NCI-H2196 (cell line): ENCODE data around the gene UBE2F.
"Not testable (repeated sequence)": the region's sequence is repeated elsewhere in the genome, so short reads cannot be mapped to it uniquely, and the experiment has no call there.

ENCODE experiments used
- DNase-seq: peaks from one replicate; lab custom pipeline; 2025; ENCODE audit not compliant: unreplicated experiment; lab: John Stamatoyannopoulos, UW

UBE2F gene

GRCh38 chr2:237943395-237944094 lies 23.3 kb upstream of the UBE2F start:
- DNase-seq, result no peak

GRCh38 chr2:237944302-237944701 lies 22.5 kb upstream of the UBE2F start:
- no peak for DNase-seq

DNA sequence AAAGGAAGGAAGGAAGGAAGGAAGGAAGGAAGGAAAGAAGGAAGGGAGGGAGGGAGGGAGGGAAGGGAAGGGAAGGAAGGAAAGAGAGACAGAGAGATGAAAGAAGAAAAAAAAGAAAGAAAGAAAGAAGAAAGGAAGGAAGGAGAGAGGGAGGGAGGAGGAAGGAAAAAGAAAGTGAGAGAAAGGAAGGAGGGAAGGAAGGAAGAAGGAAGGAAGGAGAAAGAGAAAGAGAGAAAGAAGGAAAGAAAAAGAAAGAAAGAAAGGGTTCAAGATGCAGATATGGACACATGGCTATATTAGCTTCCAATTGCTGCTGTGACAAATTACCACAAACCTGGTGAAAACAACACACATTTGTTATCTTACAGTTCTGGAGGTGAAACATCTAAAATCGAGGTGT lies 20.4 kb upstream of the UBE2F start:
- DNase-seq, result no peak

DNA sequence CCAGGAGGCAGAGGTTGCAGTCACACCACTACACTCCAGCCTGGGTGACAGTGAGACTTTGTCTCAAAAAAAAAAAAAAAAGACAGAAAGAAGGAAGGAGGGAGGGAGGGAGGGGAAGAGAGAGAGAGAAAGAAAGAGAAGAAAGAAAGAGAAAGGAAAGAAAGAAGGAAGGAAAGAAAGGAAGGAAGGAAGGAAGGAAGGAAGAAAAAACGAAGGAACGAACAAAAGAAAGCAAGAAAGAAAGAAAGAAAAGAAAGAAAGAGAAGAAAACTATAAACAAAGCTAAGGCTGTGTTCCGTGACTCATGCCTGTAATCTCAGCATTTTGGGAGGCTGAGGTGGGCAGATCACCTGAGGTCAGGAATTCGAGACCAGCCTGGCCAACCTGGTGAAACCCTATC lies 15.5 kb upstream of the UBE2F start:
- DNase-seq, result not testable (repeated sequence)

DNA sequence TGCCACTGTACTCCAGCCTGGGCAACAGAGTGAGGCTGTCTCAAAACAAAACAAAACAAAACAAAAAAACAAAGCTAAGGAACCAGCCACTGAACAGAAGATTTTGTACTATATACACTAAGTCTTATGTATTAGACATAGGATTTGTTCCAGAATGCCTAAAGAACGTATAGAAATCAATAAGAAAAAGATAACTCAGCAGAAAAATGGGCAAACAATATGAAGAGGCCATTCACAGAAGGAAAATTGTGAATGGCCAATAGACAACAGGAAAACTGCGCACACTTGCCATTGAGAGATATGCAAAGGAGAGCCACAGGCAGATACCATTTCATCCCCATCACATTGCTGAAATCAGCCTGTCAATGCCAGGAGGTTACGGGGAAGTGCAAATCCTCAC lies 14.9 kb upstream of the UBE2F start:
- no peak for DNase-seq

- DNase-seq, result no peak
Observed at GRCh38 chr2:237952851-237953250, 14.0 kb upstream of the UBE2F start.

DNA sequence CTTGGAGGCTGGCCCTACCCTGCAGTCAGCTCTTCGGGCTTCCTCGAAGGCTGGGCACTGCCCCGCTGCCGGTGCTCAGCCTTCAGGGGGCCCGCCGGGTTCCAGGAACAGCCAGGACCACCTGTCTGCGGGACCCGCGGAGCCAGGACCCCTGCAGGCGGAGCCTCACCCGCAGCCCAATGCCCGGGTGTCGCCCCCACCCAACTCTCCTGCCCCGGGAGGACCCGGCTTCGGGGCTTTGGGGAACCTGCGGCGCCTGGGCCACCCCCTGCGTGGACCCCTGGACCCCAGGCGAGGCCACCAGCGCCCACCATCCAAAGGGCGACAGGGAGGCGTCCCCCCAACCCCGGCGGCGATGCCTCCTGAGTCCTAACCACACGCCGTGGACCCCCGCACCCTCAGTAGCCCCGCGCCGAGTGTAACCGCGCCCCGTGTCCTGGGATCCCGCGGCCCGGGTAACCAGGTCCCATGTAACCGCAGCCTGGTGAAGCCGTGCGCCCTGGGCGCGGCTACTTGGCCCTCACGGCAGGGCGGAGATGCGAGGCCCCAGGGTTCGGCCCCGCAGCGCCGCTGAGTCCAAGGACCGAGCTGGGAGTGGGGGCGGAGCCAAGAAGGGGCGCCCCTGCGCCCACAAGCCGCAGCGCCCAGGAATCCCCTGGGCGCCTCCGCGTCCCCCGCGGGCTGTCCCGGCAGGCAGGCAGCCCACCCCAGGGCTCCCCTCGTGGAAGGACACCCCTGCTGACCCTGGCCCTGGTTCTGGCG lies 11.0 kb upstream of the UBE2F start:
- no peak for DNase-seq

GRCh38 chr2:237956402-237956736 lies 10.4 kb upstream of the UBE2F start:
- DNase-seq, result no peak

DNA sequence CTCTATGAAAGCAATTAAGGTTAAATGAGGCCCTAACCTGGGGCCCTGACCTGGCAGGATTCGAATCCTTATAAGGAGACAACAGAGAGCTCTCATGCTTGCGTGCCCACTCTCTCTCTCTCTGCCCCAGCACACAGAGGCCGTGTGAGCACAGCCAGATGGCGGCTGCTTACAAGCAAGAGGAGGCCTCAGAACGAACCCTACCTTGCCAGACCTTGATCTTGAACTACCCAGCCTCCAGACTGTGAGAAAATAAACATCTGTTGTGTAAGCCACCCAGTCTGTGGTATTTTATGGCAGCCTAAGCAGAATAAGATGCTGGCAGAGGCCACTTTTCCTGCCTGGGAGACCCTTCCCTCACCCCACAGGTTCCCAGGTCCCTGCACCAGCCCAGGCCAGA lies 5.2 kb upstream of the UBE2F start:
- no peak for DNase-seq

GRCh38 chr2:237962432-237963084 lies 4.3 kb upstream of the UBE2F start:
- DNase-seq, result no peak

GRCh38 chr2:237963490-237963991 lies 3.3 kb upstream of the UBE2F start:
- DNase-seq, result not testable (repeated sequence)

DNA sequence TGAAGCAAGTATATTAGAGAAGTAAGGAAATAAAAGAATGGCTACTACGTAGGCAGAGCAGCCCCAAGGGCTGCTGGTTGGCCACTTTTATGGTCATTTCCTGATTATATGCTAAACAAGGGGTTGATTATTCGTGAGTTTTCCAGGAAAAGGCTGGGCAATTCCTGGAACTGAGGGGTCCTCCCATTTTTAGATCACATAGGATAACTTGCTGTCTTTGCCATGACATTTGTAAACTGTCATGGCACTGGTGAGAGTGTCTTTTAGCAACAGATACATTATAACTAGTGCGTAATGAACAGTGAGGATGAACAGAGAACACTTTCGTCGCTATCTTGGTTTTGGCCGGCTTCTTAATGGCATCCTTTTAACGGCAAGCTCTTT lies 2.6 kb upstream of the UBE2F start:
- no peak for DNase-seq

DNA sequence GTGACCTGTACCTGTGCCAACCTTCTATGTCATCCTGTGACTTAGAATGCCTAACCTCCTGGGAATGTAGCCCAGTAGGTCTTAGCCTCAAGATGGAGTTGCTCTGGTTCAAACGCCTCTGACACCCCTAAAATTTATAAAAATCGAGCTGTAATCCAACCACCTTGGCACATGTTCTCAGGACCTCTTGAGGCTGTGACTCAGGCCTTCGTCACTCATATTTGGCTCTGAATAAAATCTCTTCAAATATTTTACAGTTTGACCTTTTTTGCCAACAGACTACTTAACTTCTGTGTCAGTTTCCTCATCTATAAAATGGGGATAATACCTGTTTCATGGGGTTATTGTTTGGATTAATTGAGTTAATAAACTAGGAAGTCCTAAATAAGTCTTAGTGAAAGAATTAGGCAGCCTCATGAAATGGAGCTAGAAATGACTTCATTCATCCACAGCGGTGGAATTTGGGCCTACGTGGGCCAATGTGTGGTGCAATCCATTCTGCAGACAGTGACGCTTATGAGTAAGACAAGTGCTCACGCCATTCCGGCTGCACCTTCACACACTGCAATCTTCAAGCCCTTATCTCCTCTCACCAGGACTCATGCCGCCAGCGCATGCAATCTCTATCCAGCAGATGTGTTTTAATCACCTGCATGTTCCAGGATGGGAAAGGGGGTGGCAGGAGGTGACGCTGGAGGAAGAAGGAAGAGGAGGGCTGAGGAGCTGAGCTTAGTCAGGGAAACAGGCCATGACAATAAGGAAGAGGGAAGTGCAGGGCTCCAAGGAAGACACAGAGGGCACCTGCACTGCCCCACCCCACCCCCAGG lies 2.0 kb upstream of the UBE2F start:
- no peak for DNase-seq

- not testable (repeated sequence) for DNase-seq
Observed at GRCh38 chr2:237965844-237966243, 970 bp upstream of the UBE2F start.

DNA sequence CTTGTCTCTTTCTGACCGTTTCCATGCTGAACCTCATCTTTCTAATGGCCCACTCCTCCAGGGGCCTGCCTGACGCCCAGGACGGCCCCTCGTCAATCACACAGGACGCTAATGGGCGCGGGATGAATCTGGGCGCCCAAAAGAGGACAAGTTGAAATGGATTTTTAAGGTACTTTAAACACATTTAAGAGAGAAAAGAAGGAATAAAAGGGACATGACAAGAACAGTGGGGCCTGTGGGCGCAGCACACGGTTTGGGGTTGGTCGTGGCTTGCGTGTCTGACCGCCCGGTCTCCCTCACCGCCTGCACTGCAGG lies 607 bp upstream of the UBE2F start:
- DNase-seq, result no peak

- no peak for DNase-seq
Observed at GRCh38 chr2:237967463-237967951, 693 bp downstream of the UBE2F start.

DNA sequence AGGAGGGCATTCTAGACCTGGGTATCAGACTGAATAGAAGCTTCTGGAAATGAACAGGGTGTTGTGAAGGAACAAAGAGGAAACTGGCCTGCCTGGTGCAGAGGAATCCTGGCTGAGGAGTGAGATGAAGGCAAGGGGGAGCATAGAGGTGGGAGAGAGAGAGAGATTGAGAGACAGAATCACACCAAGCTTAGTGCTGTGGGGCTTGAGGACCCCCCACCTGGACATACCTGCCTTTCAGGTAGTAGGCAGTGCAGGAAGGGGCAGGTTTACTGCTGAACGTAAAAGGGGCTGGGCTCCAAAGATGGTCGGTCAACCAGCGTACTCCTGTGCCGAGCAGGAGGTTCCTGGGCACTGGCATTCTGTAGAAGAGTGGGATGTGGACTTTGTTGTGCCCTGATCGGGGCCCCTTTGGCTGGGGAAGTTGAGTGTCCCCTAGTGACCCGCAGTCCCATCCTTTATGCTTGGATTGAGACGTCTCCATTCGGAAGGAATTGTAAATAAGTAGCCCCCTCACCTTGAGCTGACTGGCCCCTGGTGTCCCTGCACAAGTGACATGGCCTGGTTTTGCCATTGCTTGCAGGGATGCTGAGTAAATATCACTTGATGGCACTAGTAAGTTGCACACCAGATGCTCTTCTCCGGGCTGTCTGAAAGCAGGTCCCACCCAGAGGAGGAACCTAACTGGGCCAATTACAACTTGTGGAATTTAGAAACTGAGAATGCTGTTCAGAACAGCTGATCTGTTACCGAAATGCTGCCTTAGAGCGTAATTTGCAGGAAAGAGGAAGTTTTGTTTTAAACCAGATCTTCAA lies 1.4 kb downstream of the UBE2F start:
- peak; percentile 15 for DNase-seq

DNA sequence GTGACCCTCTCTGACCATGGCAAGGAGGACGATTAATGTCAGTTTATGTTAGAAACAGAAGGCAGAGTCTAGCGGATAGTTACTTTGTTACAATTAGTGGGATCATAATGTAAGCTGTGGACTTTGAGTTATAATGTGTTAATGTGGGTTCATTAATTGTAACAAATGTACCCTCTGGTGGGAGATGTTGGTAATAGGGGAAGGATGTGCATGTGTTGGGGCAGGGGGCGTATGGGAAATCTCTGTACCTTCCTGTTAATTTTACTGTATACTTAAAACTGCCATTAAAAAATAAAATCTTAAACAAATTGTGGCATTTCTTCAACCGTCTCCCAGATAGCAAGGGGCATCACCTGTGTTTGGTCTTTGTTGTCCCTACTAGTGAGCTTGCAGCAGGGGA lies 4.8 kb downstream of the UBE2F start:
- DNase-seq, result no peak

DNA sequence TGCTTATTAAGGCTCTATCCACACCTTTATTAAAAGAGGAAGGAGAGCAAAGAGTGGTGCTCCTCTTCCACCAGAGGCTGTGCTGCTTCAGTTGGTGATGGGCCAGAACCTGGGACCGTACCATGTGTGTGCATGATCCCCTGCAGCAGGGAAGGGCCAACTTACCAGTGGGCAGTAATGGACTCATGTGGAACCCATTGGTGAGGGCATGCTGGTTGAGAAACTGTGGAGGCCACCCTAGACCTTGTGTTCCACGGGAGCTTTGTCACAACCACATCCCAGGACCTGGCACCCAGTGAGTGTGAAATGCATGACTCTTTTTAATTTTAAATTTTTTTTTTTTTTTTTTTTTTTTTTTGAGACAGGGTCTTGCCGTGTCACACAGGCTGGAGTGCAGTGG lies 5.4 kb downstream of the UBE2F start:
- no peak for DNase-seq

DNA sequence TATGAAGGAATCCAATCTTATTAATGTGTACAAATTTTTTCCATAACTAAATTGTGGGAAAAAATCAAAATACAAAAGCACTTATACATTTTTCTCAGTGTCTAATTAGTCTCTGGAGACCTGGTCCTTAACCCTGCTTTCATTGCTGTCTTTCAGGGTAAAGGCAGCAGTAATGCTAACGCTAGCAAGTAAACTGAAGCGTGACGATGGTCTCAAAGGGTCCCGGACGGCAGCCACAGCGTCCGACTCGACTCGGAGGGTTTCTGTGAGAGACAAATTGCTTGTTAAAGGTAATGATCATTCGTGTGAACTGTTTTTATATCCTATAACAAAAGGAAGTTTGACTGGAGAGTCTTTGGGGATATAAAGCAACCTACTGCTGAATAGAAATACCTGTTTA lies 6.1 kb downstream of the UBE2F start:
- DNase-seq, result no peak
